Measurements from ENCODE around the gene VPS51.

The VPS51 gene

DNA sequence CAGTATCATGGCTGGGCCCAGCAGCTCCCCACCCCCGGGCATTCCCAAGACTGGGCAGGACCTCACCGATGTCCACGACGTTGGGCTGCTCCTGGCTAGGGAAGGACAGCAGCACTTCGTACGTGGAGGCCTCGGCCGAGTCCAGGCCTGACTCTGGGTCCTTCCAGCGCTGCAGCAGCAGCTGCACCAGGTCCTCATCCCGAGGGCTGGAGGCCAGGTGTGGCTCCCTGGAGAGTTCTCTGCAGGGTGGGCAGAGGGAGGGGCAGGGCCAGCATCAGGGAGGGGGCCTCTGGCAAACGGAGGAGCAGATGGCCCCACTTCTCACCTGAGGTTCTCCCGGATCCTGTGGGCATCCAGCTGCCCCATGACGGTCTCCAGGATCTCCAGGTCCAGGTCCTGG, 38.0 kb upstream of the VPS51 start:
- H3K27ac ChIP-seq = no peak overlapping the region
- TF ChIP-seq, protein P1, sequence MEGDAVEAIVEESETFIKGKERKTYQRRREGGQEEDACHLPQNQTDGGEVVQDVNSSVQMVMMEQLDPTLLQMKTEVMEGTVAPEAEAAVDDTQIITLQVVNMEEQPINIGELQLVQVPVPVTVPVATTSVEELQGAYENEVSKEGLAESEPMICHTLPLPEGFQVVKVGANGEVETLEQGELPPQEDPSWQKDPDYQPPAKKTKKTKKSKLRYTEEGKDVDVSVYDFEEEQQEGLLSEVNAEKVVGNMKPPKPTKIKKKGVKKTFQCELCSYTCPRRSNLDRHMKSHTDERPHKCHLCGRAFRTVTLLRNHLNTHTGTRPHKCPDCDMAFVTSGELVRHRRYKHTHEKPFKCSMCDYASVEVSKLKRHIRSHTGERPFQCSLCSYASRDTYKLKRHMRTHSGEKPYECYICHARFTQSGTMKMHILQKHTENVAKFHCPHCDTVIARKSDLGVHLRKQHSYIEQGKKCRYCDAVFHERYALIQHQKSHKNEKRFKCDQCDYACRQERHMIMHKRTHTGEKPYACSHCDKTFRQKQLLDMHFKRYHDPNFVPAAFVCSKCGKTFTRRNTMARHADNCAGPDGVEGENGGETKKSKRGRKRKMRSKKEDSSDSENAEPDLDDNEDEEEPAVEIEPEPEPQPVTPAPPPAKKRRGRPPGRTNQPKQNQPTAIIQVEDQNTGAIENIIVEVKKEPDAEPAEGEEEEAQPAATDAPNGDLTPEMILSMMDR (conservative IDR thresholded peaks at IDR 0.05) = no peak

- TF ChIP-seq, protein P1 (conservative IDR thresholded peaks at IDR 0.05) = no peak
- H3K27ac ChIP-seq = no peak within 1 kb of the TSS
Observed at GRCh38 chr11:65058419-65059054, 37.5 kb upstream of the VPS51 start, which contains the start of gene NAALADL1. NAALADL1 (minus strand) TSS chr11:65058553; CDS start chr11:65058521, 32 bp downstream.

- TF ChIP-seq, protein P1 (conservative IDR thresholded peaks at IDR 0.05) = no peak
- H3K27ac ChIP-seq = no peak overlapping the region
Observed at GRCh38 chr11:65059523-65059922, 36.5 kb upstream of the VPS51 start.

GRCh38 chr11:65059959-65060824, 35.8 kb upstream of the VPS51 start:
- no peak overlapping the region for H3K27ac ChIP-seq
- TF ChIP-seq, protein P1 (conservative IDR thresholded peaks at IDR 0.05) = no peak

GRCh38 chr11:65060913-65061408, 35.1 kb upstream of the VPS51 start:
- H3K27ac ChIP-seq = no peak overlapping the region
- TF ChIP-seq, protein P1 (conservative IDR thresholded peaks at IDR 0.05) = 0 out of 2 replicates have a peak, but pooled peaks have one; percentile 13

GRCh38 chr11:65063532-65063931, 32.5 kb upstream of the VPS51 start:
- no peak overlapping the region for H3K27ac ChIP-seq
- TF ChIP-seq, protein P1 (conservative IDR thresholded peaks at IDR 0.05) = no peak

GRCh38 chr11:65064847-65065240, 31.2 kb upstream of the VPS51 start:
- TF ChIP-seq, protein P1 (conservative IDR thresholded peaks at IDR 0.05) = no peak
- H3K27ac ChIP-seq = no peak overlapping the region

All from VCaP (cell line).